Measurements from ENCODE around the gene MGLL.
A peak's percentile ranks its signal among the peaks of the same experiment; 100 is the strongest.

MGLL gene

GRCh38 chr3:127740136-127740915 lies 82.0 kb downstream of the MGLL start:
- DNase-seq (ENCODE audit: low read depth), result no peak

DNA sequence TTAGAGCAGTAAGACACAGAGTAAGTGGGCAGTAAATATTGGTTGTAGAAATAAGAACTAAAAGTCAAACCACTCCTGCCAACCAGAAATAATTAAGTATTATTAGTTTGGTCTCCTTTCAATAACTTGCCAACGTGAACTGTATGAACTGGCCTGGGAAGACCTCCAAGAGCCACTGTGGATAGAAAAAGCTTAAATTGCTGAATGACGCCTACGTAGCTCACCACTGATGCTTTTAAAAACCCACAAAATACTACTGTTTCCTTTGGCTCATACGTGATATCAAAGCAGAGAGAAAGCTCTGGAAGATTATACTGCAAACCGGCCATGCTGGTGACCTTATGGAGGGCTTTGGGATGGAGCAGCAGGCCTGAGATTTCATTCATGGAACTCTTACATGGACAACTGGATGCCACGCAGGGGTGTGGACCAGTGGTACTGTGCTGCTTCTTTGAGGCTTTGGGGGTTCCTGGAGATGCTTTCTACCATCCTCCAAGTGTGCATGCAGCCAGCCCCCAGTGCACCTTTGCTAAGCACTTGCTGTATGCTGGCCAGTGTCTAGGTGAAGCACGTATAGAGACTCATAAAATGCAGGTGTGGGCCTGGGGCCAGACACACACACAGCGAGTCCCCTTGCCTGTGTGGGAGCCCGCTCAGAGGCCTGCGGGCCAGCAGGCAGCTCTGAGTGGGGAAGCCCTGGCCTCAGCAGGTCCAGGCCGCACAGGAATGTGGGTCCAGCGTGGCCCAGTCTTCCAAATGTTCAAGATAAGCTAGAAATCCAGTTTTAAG lies 82.8 kb downstream of the MGLL start:
- DNase-seq (ENCODE audit: low read depth), result no peak

DNA sequence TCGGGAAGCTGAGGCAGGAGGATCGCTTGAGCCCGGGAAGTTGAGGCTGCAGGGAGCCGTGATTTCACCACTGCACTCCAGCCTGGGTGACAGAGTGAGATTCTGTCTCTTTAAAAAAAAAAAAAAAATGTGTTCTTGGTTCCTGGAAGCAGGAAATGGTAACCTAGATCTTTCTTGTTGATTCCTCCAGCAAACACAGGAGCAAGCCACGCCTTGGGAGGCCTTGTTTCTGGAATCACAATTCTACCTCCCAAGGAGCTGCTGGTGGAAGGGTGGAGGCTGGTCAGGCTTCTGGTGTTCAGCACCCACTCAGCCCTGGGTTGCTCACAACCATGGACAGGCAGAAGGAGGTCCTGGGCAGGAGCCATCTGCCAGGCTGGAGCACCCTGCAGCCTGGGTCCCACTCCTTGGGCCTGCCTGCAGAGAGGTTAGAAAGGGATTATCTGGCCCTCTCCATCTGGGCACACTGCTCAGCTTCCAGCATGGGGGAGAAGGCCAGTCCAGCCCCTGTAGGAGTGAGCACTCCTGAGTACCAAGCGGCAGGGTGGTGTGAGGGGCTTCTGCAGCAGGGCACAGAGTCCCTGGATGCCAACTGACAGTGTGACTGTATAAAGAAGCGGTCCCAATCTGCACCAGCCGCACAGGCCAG lies 84.0 kb downstream of the MGLL start:
- no peak for DNase-seq (ENCODE audit: low read depth)

- DNase-seq (ENCODE audit: low read depth), result no peak
Measured at GRCh38 chr3:127736801-127737539, 85.3 kb downstream of the MGLL start.

GRCh38 chr3:127735767-127736693 lies 86.3 kb downstream of the MGLL start:
- DNase-seq (ENCODE audit: low read depth), result peak; percentile 49

GRCh38 chr3:127734754-127735473 lies 87.4 kb downstream of the MGLL start:
- peak; percentile 96 for DNase-seq (ENCODE audit: low read depth)

DNA sequence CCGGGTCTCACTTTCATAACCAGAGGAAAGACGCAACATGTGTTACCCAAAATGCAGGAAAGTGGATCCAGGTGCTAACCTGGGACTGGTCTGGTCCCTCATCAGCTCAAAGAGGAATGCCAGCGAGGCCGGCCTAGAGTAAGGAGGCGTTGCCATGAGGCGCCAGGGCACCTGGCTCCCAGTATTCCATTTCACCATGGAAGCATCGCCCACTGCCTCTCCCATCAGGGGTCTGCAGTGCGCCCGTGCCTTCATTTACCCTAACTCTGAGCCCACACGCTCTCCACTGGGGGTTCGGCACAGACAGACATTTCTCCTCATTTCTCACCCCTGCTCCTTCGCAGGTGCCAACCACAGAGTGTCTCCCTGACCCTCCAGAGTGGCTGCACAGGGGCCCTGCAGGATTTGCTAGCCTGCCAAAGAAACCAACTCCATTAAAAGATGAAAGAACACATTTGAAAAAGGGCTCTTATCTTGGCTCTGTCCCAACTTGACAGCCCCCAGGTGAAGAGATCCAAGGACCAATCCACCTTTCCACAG lies 88.1 kb downstream of the MGLL start:
- no peak for DNase-seq (ENCODE audit: low read depth)

DNA sequence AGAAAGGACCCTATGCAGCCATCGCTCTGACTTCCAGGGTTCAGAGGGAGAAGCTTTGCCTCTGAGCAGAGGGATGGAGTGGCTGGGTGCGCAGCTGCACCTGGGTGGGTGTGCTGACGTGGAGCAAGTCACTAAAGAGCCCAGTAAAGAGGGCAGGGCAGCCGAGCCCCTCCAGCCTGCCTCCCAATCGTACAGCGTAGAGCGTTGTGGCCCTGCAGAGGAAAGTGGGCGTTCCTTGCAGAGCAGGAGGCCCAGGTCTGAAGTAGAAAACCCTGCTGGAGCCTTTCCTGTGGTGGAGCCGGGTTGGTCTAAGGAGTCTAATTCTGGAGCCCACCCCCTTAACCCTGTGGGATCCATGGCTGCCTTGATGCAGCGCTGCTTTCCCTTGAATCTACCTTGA lies 88.5 kb downstream of the MGLL start:
- DNase-seq (ENCODE audit: low read depth), result no peak

GRCh38 chr3:127732879-127733350 lies 89.4 kb downstream of the MGLL start:
- DNase-seq (ENCODE audit: low read depth), result no peak

DNA sequence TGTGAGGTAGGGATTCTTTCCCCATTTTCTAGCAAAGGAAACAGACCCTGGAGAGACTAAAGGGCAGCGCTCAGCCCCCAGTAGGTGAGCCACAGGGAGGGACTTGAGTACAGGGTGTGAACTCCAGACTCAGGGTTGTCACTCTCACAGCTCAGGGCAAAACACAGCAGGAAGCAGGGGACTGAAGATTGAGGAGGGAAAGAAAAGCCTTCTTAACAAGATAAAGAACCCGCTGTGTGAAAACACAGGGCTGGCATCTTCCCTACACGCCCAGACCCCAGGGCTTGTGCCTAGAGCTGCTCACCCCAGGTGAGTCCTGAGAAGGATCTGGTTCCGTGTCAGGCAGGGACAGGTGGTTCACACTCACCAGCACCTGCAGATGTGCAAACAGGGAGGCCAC lies 90.0 kb downstream of the MGLL start:
- no peak for DNase-seq (ENCODE audit: low read depth)

GRCh38 chr3:127731546-127732289 lies 90.6 kb downstream of the MGLL start:
- no peak for DNase-seq (ENCODE audit: low read depth)

GRCh38 chr3:127730666-127731295 lies 91.5 kb downstream of the MGLL start:
- no peak for DNase-seq (ENCODE audit: low read depth)

- DNase-seq (ENCODE audit: low read depth), result no peak
Measured at GRCh38 chr3:127730171-127730570, 92.1 kb downstream of the MGLL start.

GRCh38 chr3:127729556-127730056 lies 92.7 kb downstream of the MGLL start:
- DNase-seq (ENCODE audit: low read depth), result no peak

DNA sequence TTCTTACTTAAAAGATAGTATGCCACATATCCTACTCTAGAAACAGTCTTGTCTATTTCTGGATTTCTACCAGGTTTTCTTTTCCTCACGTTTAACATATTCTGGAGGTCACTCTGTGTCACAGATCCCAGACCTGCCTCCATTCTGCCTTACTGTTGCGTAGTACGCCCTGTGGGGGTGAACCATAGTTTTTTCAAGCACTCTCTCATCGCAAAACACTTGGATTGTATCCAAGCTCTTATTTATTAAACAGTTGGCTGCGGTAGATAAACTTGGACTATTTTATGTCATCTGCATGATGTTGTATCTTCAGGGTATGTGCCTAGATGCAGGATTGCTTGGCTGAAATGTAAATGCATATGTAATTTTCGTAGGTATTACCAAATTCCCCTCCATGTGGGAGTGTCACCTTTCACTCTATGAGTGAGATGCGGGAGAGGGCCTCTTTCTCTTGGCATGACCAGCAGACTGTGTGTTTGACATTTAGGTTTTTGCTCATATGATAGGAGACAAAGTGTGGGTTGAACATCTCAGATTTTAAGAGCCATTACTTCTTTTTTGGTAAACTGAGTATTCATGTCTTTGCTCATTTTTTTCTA lies 93.8 kb downstream of the MGLL start:
- DNase-seq (ENCODE audit: low read depth), result no peak

DNA sequence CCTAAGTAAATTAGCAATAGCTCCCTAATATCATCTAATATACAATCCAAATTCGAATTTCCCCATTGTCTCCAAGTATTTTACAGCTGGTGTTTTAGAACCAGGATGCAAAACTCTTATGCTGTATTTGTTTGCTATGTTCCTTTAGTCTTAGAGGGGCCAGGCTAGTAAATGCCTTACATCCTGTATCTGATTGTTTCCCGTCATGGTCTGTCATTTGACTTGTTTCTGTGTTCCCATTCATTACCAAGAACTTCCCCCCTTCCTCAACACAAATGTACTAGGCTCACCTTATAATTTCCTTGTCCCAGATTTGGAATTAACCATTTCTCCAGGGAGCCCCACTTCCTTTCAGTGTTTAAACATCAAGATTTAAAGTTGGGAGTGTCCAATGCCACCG lies 95.4 kb downstream of the MGLL start:
- DNase-seq (ENCODE audit: low read depth), result no peak

- no peak for DNase-seq (ENCODE audit: low read depth)
Measured at GRCh38 chr3:127723011-127723567, 99.2 kb downstream of the MGLL start.

Measured in HS-5 (cell line).